HCT116 (cell line): ENCODE measurements around the gene RARG.

Experiments
- POLR2A ChIP-seq: IDR thresholded peaks from 2 replicates; pipeline ENCODE4 v1.7.0; 2011; ENCODE audit warnings: borderline replicate concordance; ENCODE audit not compliant: insufficient read depth, insufficient read length; ENCODE audit errors: extremely low read depth
- POLR2AphosphoS5 ChIP-seq: IDR thresholded peaks from 2 replicates; pipeline ENCODE4 v1.6.1; 2011; ENCODE audit warnings: mild to moderate bottlenecking, low read depth, low read length, moderate library complexity
- SRF ChIP-seq: IDR thresholded peaks from 2 replicates; pipeline ENCODE4 v1.6.1; 2012; ENCODE audit warnings: low read depth
- YY1 ChIP-seq: IDR thresholded peaks from 2 replicates; pipeline ENCODE4 v1.6.1; 2011; ENCODE audit warnings: low read length, low read depth, moderate library complexity, mild to moderate bottlenecking; ENCODE audit not compliant: insufficient replicate concordance; ENCODE audit errors: extremely low read depth
- TF ChIP-seq, protein P1 (sequence below), 3 experiments: fragments of 200-600 bp in 1 of 3; sonication (generic) in 1 of 3; IDR thresholded peaks in 2 of 3; conservative IDR thresholded peaks in 1 of 3; 2 replicates each; pipeline ENCODE4 v1.5.1; 2012 to 2017; ENCODE audit warnings: low read depth in 2 of 3, low read length in 2 of 3, antibody characterized with exemption in 1 of 3, borderline replicate concordance in 1 of 3, control low read depth in 1 of 3, mild to moderate bottlenecking in 1 of 3, mixed read lengths in 1 of 3, mixed run types in 1 of 3, moderate library complexity in 1 of 3; ENCODE audit not compliant: insufficient read depth in 1 of 3
- TF ChIP-seq, protein P2 (sequence below): IDR thresholded peaks from 2 replicates; pipeline ENCODE4 v1.6.1; 2012

DNA sequence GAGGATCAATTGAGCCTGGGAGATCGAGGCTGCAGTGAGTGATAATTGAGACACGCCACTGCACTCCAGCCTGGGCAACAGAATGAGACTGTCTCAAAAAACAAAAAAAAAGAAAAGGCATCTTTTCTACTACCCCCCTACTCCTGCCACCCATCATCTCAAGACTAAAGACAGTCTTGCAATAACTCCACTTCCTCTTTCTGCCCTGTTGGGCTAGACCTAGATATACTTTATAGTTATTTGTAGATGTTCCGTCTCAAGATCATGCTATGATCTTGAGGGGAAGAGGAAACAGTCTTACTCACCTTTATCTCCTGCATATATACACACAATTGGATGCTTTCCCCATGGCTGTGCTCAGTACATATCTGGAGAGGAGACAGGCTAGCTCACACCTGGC lies 24.0 kb upstream of the RARG start:
- TF ChIP-seq, protein P1, sequence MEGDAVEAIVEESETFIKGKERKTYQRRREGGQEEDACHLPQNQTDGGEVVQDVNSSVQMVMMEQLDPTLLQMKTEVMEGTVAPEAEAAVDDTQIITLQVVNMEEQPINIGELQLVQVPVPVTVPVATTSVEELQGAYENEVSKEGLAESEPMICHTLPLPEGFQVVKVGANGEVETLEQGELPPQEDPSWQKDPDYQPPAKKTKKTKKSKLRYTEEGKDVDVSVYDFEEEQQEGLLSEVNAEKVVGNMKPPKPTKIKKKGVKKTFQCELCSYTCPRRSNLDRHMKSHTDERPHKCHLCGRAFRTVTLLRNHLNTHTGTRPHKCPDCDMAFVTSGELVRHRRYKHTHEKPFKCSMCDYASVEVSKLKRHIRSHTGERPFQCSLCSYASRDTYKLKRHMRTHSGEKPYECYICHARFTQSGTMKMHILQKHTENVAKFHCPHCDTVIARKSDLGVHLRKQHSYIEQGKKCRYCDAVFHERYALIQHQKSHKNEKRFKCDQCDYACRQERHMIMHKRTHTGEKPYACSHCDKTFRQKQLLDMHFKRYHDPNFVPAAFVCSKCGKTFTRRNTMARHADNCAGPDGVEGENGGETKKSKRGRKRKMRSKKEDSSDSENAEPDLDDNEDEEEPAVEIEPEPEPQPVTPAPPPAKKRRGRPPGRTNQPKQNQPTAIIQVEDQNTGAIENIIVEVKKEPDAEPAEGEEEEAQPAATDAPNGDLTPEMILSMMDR (IDR thresholded peaks at IDR 0.05 in 2 of 3, conservative IDR thresholded peaks at IDR 0.05 in 1 of 3; ENCODE audit: borderline replicate concordance in 1 of 3, insufficient read depth in 1 of 3, low read depth in 2 of 3, low read length in 2 of 3) = no peak
- TF ChIP-seq POLR2AphosphoS5 (no peak), POLR2A (no peak), YY1 (no peak), SRF (no peak)
- TF ChIP-seq, protein P2, sequence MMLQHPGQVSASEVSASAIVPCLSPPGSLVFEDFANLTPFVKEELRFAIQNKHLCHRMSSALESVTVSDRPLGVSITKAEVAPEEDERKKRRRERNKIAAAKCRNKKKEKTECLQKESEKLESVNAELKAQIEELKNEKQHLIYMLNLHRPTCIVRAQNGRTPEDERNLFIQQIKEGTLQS = no peak
